ENCODE measurements around the gene SLC13A3. TPM values are rescaled to one million over a fixed set of nuclear protein-coding genes. Genes with fewer than 3 reads are reported as not detected.

SLC13A3 gene
- total RNA-seq, 4 donors from 2014 or later, result 5.7 to 11.6 (median 9.3) TPM

DNA sequence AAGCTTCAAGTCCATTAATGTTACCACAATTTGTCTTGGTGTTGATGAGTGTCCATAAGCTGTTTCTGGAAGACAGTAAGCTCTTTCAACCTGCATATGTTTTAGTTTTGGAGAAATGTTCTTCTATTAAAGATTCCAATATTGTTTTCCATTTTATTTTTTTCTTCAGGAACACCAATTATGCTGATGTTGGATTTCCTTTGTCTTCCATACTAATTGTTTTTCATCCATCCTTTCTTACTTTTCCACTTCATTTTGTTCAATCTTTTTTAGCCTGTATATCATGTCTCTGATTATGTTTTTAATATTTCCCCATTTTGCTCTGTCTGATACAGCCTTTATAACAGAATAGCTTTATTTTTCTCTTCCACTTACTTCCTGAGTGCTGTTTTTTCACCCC is 21.9 kb downstream of the SLC13A3 start:
- Histone ChIP-seq H3K27ac (no peak overlapping the region), H3K27me3 (no peaks in the 10 kb centered on the region), H3K4me1 (no peaks in the 10 kb centered on the region), H3K36me3 (no peaks in the 10 kb centered on the region), H3K9me3 (peaks cover 0 to 32% (median 5%) of the 10 kb centered on the region in 4 donors), H3K4me3 (no peak overlapping the region)
- no peak for DNase-seq (ENCODE audit: low spot score in 2 of 2)
- TF ChIP-seq EP300 (IDR thresholded peaks at IDR 0.05), result no peak
- no peak for TF ChIP-seq CTCF (IDR thresholded peaks at IDR 0.05)
- no peak for TF ChIP-seq POLR2A (IDR thresholded peaks at IDR 0.05)

DNA sequence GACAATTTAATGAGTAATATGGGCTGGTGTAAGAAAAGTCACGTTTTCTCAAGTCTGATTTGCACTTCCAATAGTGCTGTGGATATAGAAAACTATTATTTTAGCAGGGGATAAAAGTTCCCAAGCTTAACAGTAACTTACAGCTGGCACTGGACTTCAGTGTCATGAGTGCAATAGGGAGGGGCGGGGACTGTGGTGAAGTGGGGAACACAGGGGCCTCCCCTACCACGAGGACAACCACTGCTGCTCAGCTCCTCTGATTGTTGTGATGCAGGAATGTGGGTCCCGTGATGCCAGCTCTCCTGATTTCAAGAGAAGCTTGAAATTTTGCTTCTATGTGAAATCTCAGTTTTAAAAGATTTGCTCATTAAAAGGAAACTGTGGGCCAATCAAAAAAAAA is 24.0 kb downstream of the SLC13A3 start:
- Histone ChIP-seq H3K9me3 (peaks cover 0 to 37% (median 5%) of the 10 kb centered on the region in 4 donors), H3K27ac (no peak overlapping the region), H3K4me3 (no peak overlapping the region), H3K36me3 (no peaks in the 10 kb centered on the region), H3K27me3 (no peaks in the 10 kb centered on the region), H3K4me1 (no peaks in the 10 kb centered on the region)
- TF ChIP-seq EP300 (IDR thresholded peaks at IDR 0.05) (no peak), CTCF (IDR thresholded peaks at IDR 0.05) (no peak), POLR2A (IDR thresholded peaks at IDR 0.05) (no peak)
- WGBS, 2 donors, result 69 to 71% methylated on average over 4 of the region's 4 CpGs
- DNase-seq (ENCODE audit: low spot score in 2 of 2), result no peak

- no peaks in the 10 kb centered on the region for H3K27me3 ChIP-seq
- H3K9me3 ChIP-seq, result peaks cover 0 to 37% (median 5%) of the 10 kb centered on the region in 4 donors
- H3K4me3 ChIP-seq, result no peak overlapping the region
- H3K36me3 ChIP-seq, result no peaks in the 10 kb centered on the region
- 68 to 81% methylated on average over 4 of the region's 4 CpGs for WGBS, 2 donors
- TF ChIP-seq EP300 (IDR thresholded peaks at IDR 0.05) (no peak), POLR2A (IDR thresholded peaks at IDR 0.05) (no peak), CTCF (IDR thresholded peaks at IDR 0.05) (no peak)
- H3K27ac ChIP-seq, result no peak overlapping the region
- no peak for DNase-seq (ENCODE audit: low spot score in 2 of 2)
- peaks cover 0 to 1% (median 0%) of the 10 kb centered on the region in 4 donors for H3K4me1 ChIP-seq
Measured at GRCh38 chr20:46626758-46627157, 24.5 kb downstream of the SLC13A3 start.

DNA sequence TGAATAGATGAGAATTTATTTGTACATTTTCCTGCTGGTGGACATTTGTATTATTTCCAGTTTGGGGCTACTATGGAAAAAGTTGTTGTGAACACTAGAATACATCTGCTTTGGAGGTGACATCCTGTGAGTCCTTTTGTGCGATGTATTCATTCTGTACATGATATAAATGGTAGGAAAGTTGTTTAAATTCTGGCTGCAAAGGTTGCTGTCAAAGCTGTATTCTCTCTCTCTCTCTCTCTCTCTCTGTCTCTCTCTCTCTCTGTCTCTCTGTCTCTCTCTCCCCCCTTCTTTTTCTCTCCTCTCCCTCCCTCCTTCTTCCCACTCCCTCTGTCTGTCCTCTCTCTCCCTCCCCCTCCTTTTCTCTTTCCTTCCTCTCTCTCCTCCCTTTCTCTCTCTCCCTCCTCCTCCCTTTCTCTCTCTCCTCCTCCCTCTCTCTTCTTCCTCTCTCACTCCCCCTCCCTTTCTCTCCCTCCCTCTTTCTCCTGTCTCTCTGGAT is 25.3 kb downstream of the SLC13A3 start:
- no peak overlapping the region for H3K27ac ChIP-seq
- H3K27me3 ChIP-seq, result no peaks in the 10 kb centered on the region
- no peak for DNase-seq (ENCODE audit: low spot score in 2 of 2)
- peaks cover 0 to 37% (median 5%) of the 10 kb centered on the region in 4 donors for H3K9me3 ChIP-seq
- H3K4me3 ChIP-seq, result no peak overlapping the region
- TF ChIP-seq POLR2A (IDR thresholded peaks at IDR 0.05), result no peak
- no peak for TF ChIP-seq CTCF (IDR thresholded peaks at IDR 0.05)
- no peak for TF ChIP-seq EP300 (IDR thresholded peaks at IDR 0.05)
- no peaks in the 10 kb centered on the region for H3K36me3 ChIP-seq
- 97 to 100% methylated on average over 1 of the region's 1 CpG for WGBS, 2 donors
- peaks cover 0 to 9% (median 0%) of the 10 kb centered on the region in 4 donors for H3K4me1 ChIP-seq

DNA sequence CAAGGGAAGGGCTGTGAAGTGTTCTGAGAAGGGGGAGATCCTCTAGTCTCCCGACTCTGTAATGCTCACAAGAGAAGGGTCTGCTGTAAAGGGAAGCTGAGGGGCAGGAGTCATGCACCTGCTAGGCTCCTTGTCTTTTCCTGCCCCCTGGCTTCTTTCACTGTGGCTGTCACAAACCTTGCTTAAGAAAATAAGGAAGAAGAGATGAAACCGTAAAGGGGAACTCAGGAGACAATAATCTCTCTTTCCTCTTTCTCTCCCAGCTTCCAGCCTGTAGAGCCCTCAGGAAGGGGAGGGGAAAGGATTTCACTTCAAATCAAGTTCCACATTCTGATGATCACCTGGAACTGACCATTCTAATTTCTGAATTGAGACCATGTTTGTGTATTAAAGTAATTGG is 26.3 kb downstream of the SLC13A3 start:
- Histone ChIP-seq H3K27ac (no peak overlapping the region), H3K4me3 (no peak overlapping the region), H3K27me3 (no peaks in the 10 kb centered on the region), H3K9me3 (peaks cover 0 to 30% (median 4%) of the 10 kb centered on the region in 4 donors), H3K36me3 (no peaks in the 10 kb centered on the region), H3K4me1 (peaks cover 0 to 10% (median 0%) of the 10 kb centered on the region in 4 donors)
- WGBS, 2 donors, result 63 to 84% methylated on average over 2 of the region's 2 CpGs
- DNase-seq (ENCODE audit: low spot score in 2 of 2), result no peak
- TF ChIP-seq POLR2A (IDR thresholded peaks at IDR 0.05), result no peak
- no peak for TF ChIP-seq EP300 (IDR thresholded peaks at IDR 0.05)
- TF ChIP-seq CTCF (IDR thresholded peaks at IDR 0.05), result no peak

All from tibial nerve (tissue), 4 donors.